Spleen (tissue), 11 donors: ENCODE measurements around the gene TENM4. TPM values are rescaled to one million over a fixed set of nuclear protein-coding genes. Genes with fewer than 3 reads are reported as not detected.

ENCODE experiments used
- DNase-seq: peaks from one replicate; pipeline ENCODE4 v3.0.0-alpha.2; 2020
- H3K27ac ChIP-seq, 8 donors: fragments of 200-600 bp; sonication (generic) in 7 of 8; 1 replicate in 4 of 8; 2 replicates in 4 of 8; pipeline versions ENCODE4 v1.5.0 to v1.8.0; 2016 to 2021; ENCODE audit warnings: inconsistent platforms in 4 of 8, mild to moderate bottlenecking in 4 of 8, moderate library complexity in 1 of 8
- H3K27me3 ChIP-seq, 7 donors: fragments of 200-600 bp; sonication (generic) in 6 of 7; replicated peaks in 1 of 7; 1 replicate in 4 of 7; 2 replicates in 3 of 7; pipeline versions ENCODE4 v1.5.0 to v1.8.0; 2016 to 2021; ENCODE audit warnings: inconsistent platforms in 3 of 7, mild to moderate bottlenecking in 1 of 7
- H3K36me3 ChIP-seq, 6 donors: fragments of 200-600 bp; sonication (generic) in 5 of 6; 1 replicate in 4 of 6; 2 replicates in 2 of 6; pipeline versions ENCODE4 v1.5.0 to v1.8.0; 2016 to 2021; ENCODE audit warnings: inconsistent platforms in 2 of 6
- H3K4me1 ChIP-seq, 6 donors: fragments of 200-600 bp; sonication (generic) in 5 of 6; 1 replicate in 3 of 6; 2 replicates in 3 of 6; pipeline versions ENCODE4 v1.5.0 to v1.8.0; 2016 to 2021; ENCODE audit warnings: inconsistent platforms in 3 of 6
- H3K4me3 ChIP-seq, 8 donors: fragments of 200-600 bp; sonication (generic) in 7 of 8; 1 replicate in 4 of 8; 2 replicates in 4 of 8; pipeline versions ENCODE4 v1.5.0 to v1.8.0; 2016 to 2021; ENCODE audit warnings: inconsistent platforms in 4 of 8, mild to moderate bottlenecking in 4 of 8, moderate library complexity in 2 of 8
- H3K9me3 ChIP-seq, 8 donors: fragments of 200-600 bp; sonication (generic) in 7 of 8; 1 replicate in 4 of 8; 2 replicates in 4 of 8; pipeline versions ENCODE4 v1.5.0 to v1.8.0; 2016 to 2021; ENCODE audit warnings: inconsistent platforms in 4 of 8
- POLR2A ChIP-seq, 3 donors: fragments of 450-650 bp; IDR thresholded peaks; one replicate each; pipeline ENCODE4 v1.5.1; 2017; ENCODE audit warnings: antibody characterized with exemption in 3 of 3, mild to moderate bottlenecking in 1 of 3
- POLR2AphosphoS5 ChIP-seq, 3 donors: sonication (generic); formaldehyde crosslinking; IDR thresholded peaks; one replicate each; pipeline ENCODE4 v1.5.1; 2017; ENCODE audit warnings: antibody characterized with exemption in 3 of 3
- WGBS, 5 donors: extraction: QIAGEN DNeasy Blood & Tissue Kit in 3 of 5; methylation state at CpG; one replicate each; pipeline versions ENCODE4 v1.1.5 to v1.1.7; 2013 to 2018; 5-methylcytosine and 5-hydroxymethylcytosine counted together
- intact Hi-C: fragments of 100-400 bp; cut with DNase I; formaldehyde crosslinking; loops from one replicate; pipeline ENCODE4 v1.15.0; 2023; ENCODE audit warnings: low total_unique reads
- polyA plus RNA-seq, 3 donors: library from polyadenylated mRNA; stranded (reverse); fragments of 200-250 nt; gene quantifications; one replicate each; pipeline ENCODE4 v1.2.1, GENCODE V29; 2013
- total RNA-seq, 7 donors: library from RNA; depleted of rRNA in 3 of 7; stranded (reverse); fragments of >200 nt in 3 of 7; fragmentation: NEBNext Ultra II Directional in 4 of 7; extraction: Animal tissue kit (Norgen Biotek cat#: 25700) in 4 of 7; gene quantifications; one replicate each; pipeline versions ENCODE4 v1.1.0 to v1.2.1, GENCODE V29; 2016 to 2021
- TF ChIP-seq, protein P1 (sequence below), 11 experiments: fragments of 200-600 bp in 7 of 11; fragments of 450-650 bp in 4 of 11; sonication (generic) in 4 of 11; IDR thresholded peaks in 8 of 11; conservative IDR thresholded peaks in 3 of 11; 1 replicate in 7 of 11; 2 replicates in 4 of 11; pipeline versions ENCODE4 v1.4.0 to v1.8.0; 2016 to 2021; ENCODE audit warnings: antibody characterized with exemption in 11 of 11, inconsistent platforms in 4 of 11, mild to moderate bottlenecking in 1 of 11
- donor health status: healthy with polysubstance abuse.
- donor health status: DM: no; HTN: no; CAD: no; lungs with moderate emphysema.
- donor health status: DM: no; HTN: no; CAD: no.
- donor health status: Bipolar disorder and iron deficiency.
- donor health status: healthy.
- donor health status: DM: no; HTN: no; CAD: no.
- donor health status: DM: yes; HTN: yes; CAD: no.

TENM4 gene
- total and polyA plus RNA-seq, 10 donors: 0.09 to 4.5 (median 1.2) TPM

DNA sequence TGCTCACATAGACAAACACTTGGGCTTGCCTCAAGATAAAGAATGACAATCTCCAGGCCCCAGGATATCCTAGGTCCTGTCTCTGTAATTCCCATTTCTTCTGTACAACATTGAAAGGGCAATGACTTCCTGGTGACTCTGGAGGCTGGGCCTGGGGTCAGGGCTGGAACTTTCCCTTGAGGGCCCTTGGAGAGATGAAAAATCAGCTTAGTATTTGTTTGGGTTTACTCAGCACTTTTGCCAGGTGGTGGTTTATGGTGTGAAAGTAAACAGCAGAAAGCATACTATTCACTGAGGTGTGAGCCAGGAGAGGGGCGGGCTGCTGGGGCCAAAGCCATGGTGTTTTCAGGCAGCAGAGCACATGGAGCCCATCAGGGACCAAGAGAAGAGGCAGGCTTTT lies 651.5 kb downstream of the TENM4 start:
- intact Hi-C loops: no loop called here
- no peak overlapping the region for H3K27ac ChIP-seq
- no peak for DNase-seq

DNA sequence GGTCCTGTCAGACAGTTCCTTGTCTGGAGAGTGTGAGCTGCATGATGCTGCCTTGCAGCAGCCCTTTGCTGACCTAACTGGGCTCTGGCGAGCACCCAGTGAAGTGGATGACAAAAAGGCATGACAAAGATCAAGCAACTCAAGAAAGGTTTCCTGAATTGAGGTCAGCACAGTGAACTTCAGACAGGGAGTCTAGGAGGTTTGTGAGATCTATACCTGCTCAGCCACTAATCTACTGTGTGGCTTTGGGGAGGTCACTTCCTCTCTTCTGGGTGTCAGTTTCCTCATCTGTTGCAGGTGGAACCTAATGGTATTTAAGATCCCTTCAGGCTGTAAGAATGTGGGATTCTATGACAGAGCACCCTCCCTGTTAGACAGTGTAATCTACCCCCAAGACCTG lies 652.3 kb downstream of the TENM4 start:
- Histone ChIP-seq H3K27me3 (peaks cover 0 to 28% (median 0%) of the 10 kb centered on the region in 7 donors), H3K4me1 (no peaks in the 10 kb centered on the region), H3K36me3 (no peaks in the 10 kb centered on the region), H3K9me3 (no peaks in the 10 kb centered on the region), H3K4me3 (no peak overlapping the region), H3K27ac (no peak overlapping the region)
- TF ChIP-seq POLR2A (IDR thresholded peaks at IDR 0.05) (no peak), POLR2AphosphoS5 (IDR thresholded peaks at IDR 0.05) (no peak)
- TF ChIP-seq, protein P1, sequence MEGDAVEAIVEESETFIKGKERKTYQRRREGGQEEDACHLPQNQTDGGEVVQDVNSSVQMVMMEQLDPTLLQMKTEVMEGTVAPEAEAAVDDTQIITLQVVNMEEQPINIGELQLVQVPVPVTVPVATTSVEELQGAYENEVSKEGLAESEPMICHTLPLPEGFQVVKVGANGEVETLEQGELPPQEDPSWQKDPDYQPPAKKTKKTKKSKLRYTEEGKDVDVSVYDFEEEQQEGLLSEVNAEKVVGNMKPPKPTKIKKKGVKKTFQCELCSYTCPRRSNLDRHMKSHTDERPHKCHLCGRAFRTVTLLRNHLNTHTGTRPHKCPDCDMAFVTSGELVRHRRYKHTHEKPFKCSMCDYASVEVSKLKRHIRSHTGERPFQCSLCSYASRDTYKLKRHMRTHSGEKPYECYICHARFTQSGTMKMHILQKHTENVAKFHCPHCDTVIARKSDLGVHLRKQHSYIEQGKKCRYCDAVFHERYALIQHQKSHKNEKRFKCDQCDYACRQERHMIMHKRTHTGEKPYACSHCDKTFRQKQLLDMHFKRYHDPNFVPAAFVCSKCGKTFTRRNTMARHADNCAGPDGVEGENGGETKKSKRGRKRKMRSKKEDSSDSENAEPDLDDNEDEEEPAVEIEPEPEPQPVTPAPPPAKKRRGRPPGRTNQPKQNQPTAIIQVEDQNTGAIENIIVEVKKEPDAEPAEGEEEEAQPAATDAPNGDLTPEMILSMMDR (IDR thresholded peaks at IDR 0.05 in 8 of 11, conservative IDR thresholded peaks at IDR 0.05 in 3 of 11): no peak
- intact Hi-C loops: no loop called here
- no peak for DNase-seq
- WGBS, 5 donors: 59 to 90% (median 74%) methylated on average over 1 of the region's 1 CpG; no CpG with 5 or more reads in 1 of the 5 donors

More for the DNA sequence above, 651.5 kb downstream of the TENM4 start:
- no peaks in the 10 kb centered on the region for H3K9me3 ChIP-seq
- peaks cover 0 to 20% (median 0%) of the 10 kb centered on the region in 7 donors for H3K27me3 ChIP-seq
- H3K36me3 ChIP-seq: no peaks in the 10 kb centered on the region
- H3K4me1 ChIP-seq: no peaks in the 10 kb centered on the region
- 78 to 100% (median 89%) methylated on average over 1 of the region's 1 CpG for WGBS, 5 donors
- TF ChIP-seq POLR2A (IDR thresholded peaks at IDR 0.05) (no peak), POLR2AphosphoS5 (IDR thresholded peaks at IDR 0.05) (no peak)
- TF ChIP-seq, protein P1 (IDR thresholded peaks at IDR 0.05 in 8 of 11, conservative IDR thresholded peaks at IDR 0.05 in 3 of 11): no peak
- H3K4me3 ChIP-seq: no peak overlapping the region

DNA sequence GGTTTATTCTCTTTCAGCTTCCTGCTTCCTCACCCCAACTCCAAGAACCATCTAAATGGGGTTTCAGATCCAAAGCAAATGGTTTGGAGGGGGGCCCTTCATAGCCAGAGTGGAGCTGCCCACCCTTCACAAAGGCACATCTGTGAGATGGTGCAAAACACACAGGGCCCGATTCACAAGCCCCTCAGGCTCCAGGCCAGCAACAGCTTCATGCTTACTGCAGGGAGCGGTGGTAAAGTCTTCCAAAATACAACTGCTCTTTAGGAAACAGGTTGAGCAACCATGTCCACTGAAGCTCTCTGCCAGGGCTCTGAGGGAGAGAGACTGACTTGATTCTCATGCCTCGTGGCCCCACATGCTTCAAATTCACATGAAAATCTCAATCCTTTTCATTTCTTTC lies 653.1 kb downstream of the TENM4 start:
- WGBS, 5 donors: 57 to 90% (median 80%) methylated on average over 3 of the region's 3 CpGs

DNA sequence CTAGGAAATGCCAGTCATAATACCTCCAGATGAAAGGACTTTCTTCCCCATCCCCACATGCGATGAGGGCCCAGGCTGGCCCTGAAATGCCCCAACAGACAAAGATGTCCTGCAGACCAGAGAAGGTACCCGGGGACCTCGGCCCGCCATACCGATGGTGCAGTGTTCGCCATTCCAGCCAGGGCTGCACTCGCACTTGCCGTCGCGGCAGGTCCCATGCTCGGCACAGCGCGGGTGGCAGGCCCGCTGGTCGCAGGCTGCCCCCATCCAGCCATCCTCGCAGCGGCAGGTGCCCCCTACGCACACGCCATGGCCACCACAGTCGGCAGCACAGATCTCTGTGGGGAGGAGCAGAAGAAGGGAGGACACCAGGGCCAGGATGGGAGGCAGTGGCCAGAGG lies 654.1 kb downstream of the TENM4 start:
- TF ChIP-seq POLR2AphosphoS5 (IDR thresholded peaks at IDR 0.05): no peak
- no peak for TF ChIP-seq POLR2A (IDR thresholded peaks at IDR 0.05)
- TF ChIP-seq, protein P1 (IDR thresholded peaks at IDR 0.05 in 8 of 11, conservative IDR thresholded peaks at IDR 0.05 in 3 of 11): no peak
- no peak for DNase-seq

More for the DNA sequence above, 653.1 kb downstream of the TENM4 start:
- Histone ChIP-seq H3K4me3 (no peak overlapping the region), H3K4me1 (no peaks in the 10 kb centered on the region), H3K27ac (no peak overlapping the region), H3K36me3 (no peaks in the 10 kb centered on the region), H3K27me3 (peaks cover 0 to 33% (median 0%) of the 10 kb centered on the region in 7 donors), H3K9me3 (no peaks in the 10 kb centered on the region)
- TF ChIP-seq POLR2AphosphoS5 (IDR thresholded peaks at IDR 0.05) (no peak), POLR2A (IDR thresholded peaks at IDR 0.05) (no peak)
- TF ChIP-seq, protein P1 (IDR thresholded peaks at IDR 0.05 in 8 of 11, conservative IDR thresholded peaks at IDR 0.05 in 3 of 11): no peak
- DNase-seq: no peak
- intact Hi-C loops: no loop called here

More for the DNA sequence above, 654.1 kb downstream of the TENM4 start:
- 92 to 96% (median 94%) methylated on average over 18 to 20 of the region's 20 CpGs for WGBS, 5 donors
- Histone ChIP-seq H3K27me3 (peaks cover 0 to 33% (median 0%) of the 10 kb centered on the region in 7 donors), H3K36me3 (no peaks in the 10 kb centered on the region), H3K9me3 (no peaks in the 10 kb centered on the region), H3K4me3 (no peak overlapping the region), H3K27ac (no peak overlapping the region), H3K4me1 (no peaks in the 10 kb centered on the region)
- intact Hi-C loops: no loop called here
